Posterior cingulate gyrus (tissue), 11 donors: ENCODE measurements around the gene TSHR.

ENCODE experiments used
- DNase-seq, 10 donors: peaks; one replicate each; pipeline versions ENCODE4 v3.0.0 to v3.0.0-alpha.2; 2020 to 2021; ENCODE audit warnings: mixed read lengths in 3 of 10
- intact Hi-C: fragments of 100-400 bp; cut with DNase I; formaldehyde crosslinking; loops from one replicate; pipeline ENCODE4 v1.15.1; 2023

The TSHR gene

DNA sequence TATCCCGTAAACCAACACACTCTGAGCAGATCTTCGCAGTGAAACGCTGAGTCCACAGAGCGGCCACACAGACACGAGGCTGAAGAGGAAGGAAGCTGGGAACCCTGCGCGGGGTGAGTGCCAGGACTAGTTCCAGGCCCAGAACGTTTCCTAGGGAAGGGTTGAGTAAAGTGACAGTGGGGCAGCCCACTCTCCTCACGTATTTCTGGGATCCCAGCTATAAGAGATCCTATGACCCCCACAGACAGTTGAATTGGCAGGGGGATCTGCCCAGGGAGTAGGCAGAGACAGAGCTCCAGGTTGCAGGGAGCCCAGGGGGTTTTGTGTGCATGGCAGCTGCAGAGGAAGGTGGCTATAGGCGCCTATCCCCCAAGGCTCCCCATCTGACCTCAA lies 214.3 kb downstream of the TSHR start:
- intact Hi-C loops = loop anchor here (1.0 to 5.0 kb wide), 3 partner anchors 48 to 212 kb away; partner anchors contain the start of gene TSHR
- DNase-seq = peak; percentile 47 to 94 (median 68)

DNA sequence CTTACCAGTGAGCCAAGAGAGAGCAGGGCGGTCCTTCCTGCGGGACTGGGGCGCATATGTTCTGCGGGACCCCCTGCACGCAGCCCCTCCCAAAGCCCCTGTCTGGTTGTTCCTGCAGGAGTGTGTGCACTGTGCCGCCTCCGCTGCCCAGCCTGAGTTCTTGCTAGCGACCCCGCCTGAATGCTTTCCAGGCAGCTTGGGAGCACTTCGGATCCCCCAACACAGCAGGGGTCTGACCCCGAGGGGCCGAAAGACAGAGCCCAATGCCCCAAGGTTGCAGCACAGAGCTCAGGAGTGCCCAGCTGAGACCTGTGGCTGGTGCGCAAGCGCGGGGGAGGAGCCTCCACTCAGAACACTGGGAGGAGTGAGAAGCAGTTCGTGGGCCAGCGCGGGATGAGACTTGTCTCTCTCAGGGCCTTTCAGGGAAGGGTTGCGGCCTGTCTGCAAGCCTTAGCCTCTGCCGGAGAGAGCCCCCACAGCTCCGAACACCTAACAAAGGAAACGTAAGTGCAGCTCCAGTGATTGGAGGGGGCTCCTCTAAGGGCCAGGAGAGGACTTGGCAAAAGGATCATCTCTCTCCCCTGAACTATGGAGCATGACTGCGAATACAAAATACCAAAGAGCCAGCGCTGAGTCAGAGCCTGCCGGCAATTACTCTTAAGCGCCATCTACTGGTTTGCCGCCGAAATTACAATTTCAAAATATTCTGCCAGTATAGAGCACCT lies 214.8 kb downstream of the TSHR start:
- DNase-seq = peak; percentile 94 to 99 (median 96)
- intact Hi-C loops = loop anchor here (1.0 to 5.0 kb wide), 3 partner anchors 47 to 213 kb away; partner anchors contain the start of gene TSHR

DNA sequence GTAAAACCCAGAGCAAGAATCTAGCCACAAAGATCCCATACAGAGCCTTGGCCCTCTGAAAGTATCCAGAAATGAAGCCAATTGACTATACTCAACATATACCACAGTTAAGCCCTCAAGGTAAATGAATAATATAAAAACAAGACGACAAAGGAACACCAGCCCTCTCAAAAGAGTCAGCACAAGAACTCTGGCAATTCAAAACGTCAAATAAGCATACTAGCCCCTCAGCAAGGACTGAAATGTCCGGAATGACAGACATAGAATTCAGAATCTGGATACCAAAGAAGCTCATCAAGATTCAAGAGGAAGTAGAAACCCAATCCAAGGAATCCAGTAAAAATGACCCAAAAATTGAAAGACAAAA lies 215.4 kb downstream of the TSHR start:
- DNase-seq = no peak
- intact Hi-C loops = loop anchor here (1.0 to 5.0 kb wide), 3 partner anchors 46 to 214 kb away; partner anchors contain the start of gene TSHR

DNA sequence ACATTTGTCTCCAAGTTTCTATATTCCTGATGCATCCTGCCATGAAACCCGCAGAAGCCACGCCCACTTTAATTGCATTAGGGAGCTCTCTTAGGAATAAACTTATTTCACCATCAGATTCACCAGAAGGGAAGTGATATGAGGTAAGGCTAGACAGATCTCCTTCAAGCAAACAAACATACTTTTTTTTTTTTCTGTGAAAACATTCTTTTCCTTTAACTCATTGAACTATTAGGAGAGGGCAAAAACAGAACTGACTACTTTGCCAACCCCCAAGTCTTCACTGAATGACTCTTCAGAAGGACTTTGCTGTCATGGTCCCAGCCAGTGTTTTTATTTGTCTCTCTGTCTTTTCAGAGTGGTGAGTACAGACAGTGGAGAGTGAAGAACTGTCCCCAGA lies 216.9 kb downstream of the TSHR start:
- DNase-seq = no peak
- intact Hi-C loops = loop anchor here (5.0 kb wide), 2 partner anchors 45 to 215 kb away; partner anchors contain the start of gene TSHR

DNA sequence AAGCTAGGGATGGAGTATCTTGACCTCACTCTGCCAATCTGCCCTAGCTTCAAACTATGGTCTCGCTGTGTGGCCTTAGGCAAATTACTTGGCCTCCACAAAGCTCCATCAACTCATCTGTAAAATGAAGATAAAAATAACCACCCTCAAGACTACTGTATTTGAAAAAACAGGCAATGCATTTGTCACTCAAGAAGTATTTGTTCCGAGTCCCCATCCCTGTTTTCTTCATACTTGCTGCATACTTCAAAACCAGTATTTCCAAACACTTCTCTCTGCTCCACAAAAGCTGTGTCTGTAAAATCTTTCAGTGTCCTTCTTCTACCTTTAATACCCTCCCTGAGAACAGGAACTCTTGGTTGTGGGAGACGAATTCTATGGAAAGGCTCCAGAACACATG lies 217.5 kb downstream of the TSHR start:
- intact Hi-C loops = loop anchor here (5.0 kb wide), 2 partner anchors 44 to 216 kb away; partner anchors contain the start of gene TSHR
- no peak for DNase-seq

DNA sequence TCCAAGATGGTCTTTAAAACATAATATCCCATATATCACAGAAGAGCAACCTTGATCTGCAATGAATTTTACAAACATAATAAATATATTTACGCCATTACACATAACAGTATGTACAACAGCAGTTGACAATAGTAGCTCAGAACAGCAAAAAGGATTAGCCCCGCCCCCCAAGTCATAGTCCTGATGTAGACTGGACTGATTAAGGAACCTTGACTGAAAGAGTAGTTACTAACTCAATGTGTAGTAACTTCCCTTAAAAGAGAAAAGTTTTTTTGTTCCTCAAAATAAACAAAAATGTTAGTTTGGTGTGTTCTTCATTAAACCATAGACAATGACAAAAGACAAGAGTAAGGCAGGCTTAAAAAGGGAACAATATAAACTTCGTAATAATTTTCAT lies 220.8 kb downstream of the TSHR start:
- intact Hi-C loops = no loop called here
- peak in 2 of 10 donors; percentile 14 to 29 for DNase-seq

DNA sequence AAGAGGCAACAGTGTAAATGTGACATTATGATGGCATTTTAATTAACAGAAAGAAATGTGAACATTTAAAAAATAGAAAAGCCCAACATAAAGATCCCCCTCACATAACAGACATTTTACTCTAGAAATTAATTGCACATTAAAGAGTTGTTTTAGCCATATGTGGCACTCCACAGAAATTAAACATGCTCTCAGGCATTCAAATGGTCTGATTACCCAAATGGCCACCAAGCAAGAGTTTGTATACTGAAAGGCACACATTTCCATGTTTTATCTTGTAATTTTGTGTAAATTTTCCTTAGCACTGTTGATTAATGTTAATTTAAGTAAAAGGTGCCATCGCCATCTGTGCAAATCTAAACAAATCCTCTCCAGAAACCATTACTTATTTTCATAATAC lies 221.8 kb downstream of the TSHR start:
- intact Hi-C loops = no loop called here
- no peak for DNase-seq

DNA sequence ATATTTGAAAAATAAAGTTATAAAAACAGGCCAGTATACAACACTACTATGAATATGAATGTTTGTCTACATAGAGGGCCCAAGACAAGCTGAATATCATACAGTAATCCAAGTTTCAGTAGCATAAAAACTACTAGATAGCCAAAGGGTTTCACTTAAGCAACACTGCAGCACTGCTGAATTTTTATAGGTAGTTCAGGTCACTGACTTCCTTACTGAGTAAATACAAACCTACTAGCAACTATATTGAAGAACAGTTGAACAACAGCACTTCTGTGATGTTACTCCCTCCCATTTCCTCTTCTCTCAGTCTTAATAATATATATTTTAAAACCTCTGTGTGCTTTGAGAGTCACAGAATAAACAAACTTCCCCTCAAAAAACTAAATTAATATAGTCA lies 222.6 kb downstream of the TSHR start:
- no peak for DNase-seq
- intact Hi-C loops = no loop called here

DNA sequence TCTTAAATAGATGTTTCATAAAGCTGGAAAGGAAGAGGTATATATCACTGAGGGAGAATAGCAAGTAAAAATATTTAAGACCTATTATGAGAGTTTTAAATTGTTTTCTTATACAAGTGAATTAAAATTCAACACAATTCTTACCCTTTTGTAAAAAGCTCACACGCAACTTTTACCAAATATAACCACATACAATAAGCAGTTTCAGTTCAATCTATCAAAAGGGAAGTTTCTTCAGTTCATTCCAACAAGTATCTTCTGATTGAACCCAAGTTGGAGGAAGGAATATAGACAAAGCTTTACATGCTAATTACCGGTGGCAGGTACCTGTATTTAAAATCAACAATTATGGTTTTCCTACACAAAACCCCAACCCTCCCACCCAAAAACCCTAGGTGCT lies 224.2 kb downstream of the TSHR start:
- intact Hi-C loops = no loop called here
- DNase-seq = no peak

DNA sequence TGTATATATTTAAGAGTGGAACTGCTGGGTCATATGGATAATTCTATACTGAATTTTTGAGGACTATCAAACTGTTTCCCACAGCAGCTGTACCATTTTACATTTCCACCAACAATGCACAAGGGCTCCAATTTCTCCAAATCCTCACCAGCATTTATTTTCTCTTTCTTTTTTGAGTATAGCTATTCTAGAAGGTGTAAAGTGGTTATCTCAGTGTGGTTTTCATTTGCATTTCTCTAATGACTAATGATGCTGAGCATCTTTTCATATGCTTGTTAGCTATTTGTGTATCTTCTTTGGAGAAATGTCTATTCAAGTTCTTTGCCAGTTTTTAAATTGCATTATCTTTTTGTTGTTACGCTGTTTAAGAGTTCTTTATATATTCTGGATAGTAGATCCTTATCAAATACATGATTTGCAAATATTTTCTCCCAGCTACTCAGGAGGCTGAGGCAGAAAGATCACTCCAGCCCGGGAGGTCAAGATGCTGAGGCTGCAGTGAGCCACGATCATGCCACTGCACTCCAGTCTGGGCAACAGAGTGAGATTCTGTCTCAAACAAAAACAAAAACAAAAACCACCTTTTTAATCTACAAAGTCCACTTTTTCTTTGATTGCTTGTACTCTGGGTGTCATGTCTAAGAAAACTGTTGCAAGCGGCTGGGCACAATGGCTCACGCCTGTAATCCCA lies 232.6 kb downstream of the TSHR start:
- DNase-seq = no peak
- intact Hi-C loops = no loop called here

DNA sequence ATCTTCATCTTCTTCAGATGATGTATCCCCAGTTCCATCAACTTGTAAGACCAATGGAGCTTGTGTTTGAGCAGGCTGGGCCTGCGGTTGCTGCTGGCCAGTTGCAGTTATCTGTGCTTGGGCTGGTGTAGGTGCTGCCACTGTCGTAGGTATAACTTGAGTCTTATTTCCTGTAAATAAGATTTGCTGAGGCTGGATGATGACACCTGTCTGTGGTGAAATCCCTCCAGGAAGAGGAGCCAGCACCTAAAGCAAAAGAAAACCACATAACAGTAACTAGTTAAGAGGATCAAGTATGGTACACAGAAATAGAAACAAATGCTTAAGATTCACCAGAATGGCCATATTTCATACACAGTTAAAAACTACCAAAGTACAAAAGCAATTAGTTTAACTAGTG lies 237.2 kb downstream of the TSHR start:
- no peak for DNase-seq
- intact Hi-C loops = no loop called here

DNA sequence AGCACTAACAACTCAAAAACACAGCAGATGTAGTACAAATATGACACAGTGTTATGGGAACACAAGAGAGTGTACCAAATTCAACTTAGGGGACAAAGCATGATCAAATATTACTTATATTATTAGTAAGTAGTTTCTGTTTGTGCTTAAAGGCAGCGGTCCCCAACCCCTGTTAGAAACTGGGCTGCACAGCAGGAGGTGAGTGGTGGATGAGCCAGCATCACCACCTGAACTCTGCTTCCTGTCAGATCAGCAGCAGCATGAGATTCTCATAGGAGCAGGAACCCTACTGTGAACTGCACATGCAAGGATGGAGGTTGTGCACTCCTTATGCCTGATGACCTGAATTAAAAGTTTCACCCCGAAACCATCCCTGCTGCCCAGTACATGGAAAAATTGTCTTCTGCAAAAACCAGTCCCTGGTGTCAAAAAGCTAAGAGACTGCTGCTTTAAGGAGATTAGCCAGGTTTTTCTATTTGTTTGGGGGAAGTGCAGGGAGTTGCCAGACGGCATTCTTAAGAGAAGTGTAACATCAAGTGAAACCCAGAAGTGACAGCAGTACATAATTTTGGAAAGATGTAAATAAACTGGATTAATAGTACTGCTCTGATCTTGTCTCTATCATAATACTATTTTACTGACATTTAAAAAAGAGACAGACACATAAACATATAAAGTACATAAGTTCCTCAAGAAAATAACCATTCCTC lies 238.7 kb downstream of the TSHR start:
- intact Hi-C loops = no loop called here
- DNase-seq = no peak
